ENCODE measurements around the gene DSC3.

GRCh38 chr18:30957066-30957465 is 85.5 kb downstream of the DSC3 start:
- TF ChIP-seq POLR2A (IDR thresholded peaks at IDR 0.05) (no peak), CTCF (IDR thresholded peaks at IDR 0.05) (no peak)
